ENCODE results near the gene COPG2.

Gene COPG2

DNA sequence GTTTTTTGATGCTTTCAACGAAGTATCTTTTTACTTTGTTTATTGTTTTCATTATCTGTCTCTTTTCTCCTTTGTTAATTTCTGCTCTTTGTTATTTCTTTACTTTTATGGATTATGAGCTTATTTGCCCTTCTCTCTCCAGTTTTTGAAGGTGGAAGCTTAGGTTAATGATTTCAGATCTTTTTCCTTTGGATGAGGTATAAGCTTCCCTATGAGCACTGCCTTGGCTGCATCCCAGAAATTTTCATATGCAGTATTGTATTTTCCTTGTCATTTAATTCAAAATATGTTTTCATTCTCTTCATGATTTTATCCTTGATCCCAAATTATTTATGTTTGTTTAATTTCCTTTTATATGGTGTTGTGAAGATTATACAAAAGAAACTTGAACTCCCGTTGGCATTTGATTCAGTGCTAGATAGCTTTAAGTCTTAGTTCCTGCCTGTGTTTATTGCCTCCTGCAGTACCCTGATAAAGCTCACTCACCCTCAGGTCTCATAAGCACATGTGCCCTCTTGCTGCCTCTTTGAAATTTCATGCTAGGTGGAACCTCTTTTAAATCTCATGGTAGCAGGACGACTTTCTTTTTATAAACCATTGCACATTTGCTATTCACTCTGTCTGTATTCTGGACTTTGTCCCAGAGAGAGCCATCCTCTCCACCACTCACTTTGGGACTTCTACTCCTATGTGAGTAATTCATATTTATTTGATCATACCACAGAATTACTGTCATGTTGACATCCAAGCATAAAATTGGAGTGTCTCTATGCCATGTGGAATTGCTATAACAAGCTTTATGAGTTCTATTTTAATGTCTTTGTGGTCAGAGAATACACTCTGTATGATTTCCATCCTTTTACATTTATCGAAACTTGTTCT, 204.8 kb downstream of the COPG2 start:
- no peak for DNase-seq

DNA sequence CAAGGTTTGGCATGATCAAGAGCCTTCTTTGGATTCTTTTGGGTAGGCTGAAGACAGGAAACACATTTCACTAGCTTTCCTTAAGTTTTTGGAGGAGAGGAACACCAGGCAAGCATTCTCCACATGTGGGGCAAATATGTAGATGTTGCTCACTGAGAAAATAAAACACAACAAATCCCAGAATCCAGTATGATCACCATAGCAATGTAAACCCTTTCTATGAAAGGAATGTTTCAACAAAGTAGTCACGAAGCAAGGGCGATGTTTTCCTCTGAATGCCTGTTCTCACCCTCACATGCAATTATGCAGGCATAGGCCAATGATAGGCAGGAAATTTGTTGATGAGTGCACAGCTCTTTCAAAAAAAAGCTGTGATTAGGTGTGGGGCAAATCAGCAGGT, 207.3 kb downstream of the COPG2 start:
- DNase-seq = no peak

DNA sequence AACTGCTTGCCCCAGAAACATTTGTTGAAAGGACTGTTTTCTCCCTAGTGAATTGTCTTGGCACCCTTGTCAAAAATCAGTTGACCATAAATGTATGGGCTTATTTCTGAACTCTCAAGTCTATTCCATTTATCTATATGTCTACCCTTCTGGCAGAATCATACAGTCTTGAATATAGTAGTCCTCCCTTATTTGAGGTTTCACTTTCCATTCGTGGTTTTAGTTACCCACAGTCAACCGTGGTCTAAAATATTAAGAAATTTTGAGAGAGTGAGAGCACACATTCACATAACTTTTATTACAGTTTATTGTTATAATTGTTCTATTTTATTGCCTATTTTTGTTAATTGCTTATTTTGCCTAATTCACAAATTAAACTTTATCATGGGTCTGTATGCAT, 210.3 kb downstream of the COPG2 start:
- DNase-seq = no peak

Data from NCI-H510A treated with DMSO at 0.1 percent for 48 hours (cell line).